WTC11 (cell line): ENCODE data around the gene KDM6B. TPM values are rescaled to one million over a fixed set of nuclear protein-coding genes. Genes with fewer than 3 reads are reported as not detected.

Source experiments
- ATAC-seq: fragments of 200-7000 bp; cut with Tn5 transposase; 2 replicates; pipeline ENCODE4 v1.10.0; 2021; ENCODE audit warnings: mild to moderate bottlenecking, moderate library complexity
- CTCF ChIA-PET: fragments of 300-600 bp; sonication (Branson Sonifier 250); formaldehyde crosslinking; loops from one replicate; lab custom pipeline; 2021; ENCODE audit warnings: antibody characterized with exemption; lab: Charles Lee
- POLR2A ChIA-PET: fragments of 350-600 bp; sonication (Branson Sonifier 250); formaldehyde crosslinking; loops from one replicate; lab custom pipeline; 2021; ENCODE audit warnings: antibody characterized with exemption; lab: Charles Lee
- DNase-seq: peaks from one replicate; pipeline ENCODE4 v3.0.0; 2021; ENCODE audit warnings: low spot score
- H3K27ac Mint-ChIP-seq: 2 replicates; pipeline ENCODE4 v1.8.0; 2021; ENCODE audit warnings: mixed read lengths
- H3K27me3 Mint-ChIP-seq: 2 replicates; pipeline ENCODE4 v1.8.0; 2021; ENCODE audit warnings: low read depth, mild to moderate bottlenecking, moderate library complexity, mixed read lengths
- H3K36me3 Mint-ChIP-seq: 2 replicates; pipeline ENCODE4 v1.8.0; 2021; ENCODE audit warnings: mixed read lengths
- H3K4me1 Mint-ChIP-seq: 2 replicates; pipeline ENCODE4 v1.8.0; 2022; ENCODE audit warnings: mixed read lengths
- H3K4me3 Mint-ChIP-seq: 2 replicates; pipeline ENCODE4 v1.8.0; 2021; ENCODE audit warnings: mild to moderate bottlenecking, moderate library complexity, mixed read lengths
- H3K9me3 Mint-ChIP-seq: 2 replicates; pipeline ENCODE4 v1.8.0; 2021; ENCODE audit warnings: mixed read lengths
- ATF3 ChIP-seq: sonication (generic); formaldehyde crosslinking; conservative IDR thresholded peaks from 2 replicates; pipeline ENCODE4 v1.8.1; 2022; ENCODE audit warnings: mild to moderate bottlenecking, missing genetic modification reagents
- CREB1 ChIP-seq: sonication (generic); formaldehyde crosslinking; IDR thresholded peaks from 2 replicates; pipeline ENCODE4 v1.8.0; 2023; ENCODE audit warnings: mild to moderate bottlenecking, missing genetic modification reagents
- E2F5 ChIP-seq: sonication (generic); formaldehyde crosslinking; IDR thresholded peaks from 2 replicates; pipeline ENCODE4 v1.8.1; 2022; ENCODE audit warnings: mild to moderate bottlenecking, moderate library complexity, missing genetic modification reagents
- ELF4 ChIP-seq: sonication (generic); formaldehyde crosslinking; IDR thresholded peaks from 2 replicates; pipeline ENCODE4 v1.8.1; 2022; ENCODE audit warnings: low read depth, mild to moderate bottlenecking, moderate library complexity, missing genetic modification reagents
- IRF1 ChIP-seq: sonication (generic); formaldehyde crosslinking; IDR thresholded peaks from 2 replicates; pipeline ENCODE4 v1.8.0; 2023; ENCODE audit warnings: missing genetic modification reagents
- MLX ChIP-seq: sonication (generic); formaldehyde crosslinking; IDR thresholded peaks from 2 replicates; pipeline ENCODE4 v1.8.1; 2023; ENCODE audit warnings: mild to moderate bottlenecking, missing genetic modification reagents, moderate library complexity
- PREB ChIP-seq: sonication (generic); formaldehyde crosslinking; IDR thresholded peaks from 2 replicates; pipeline ENCODE4 v1.8.1; 2022; ENCODE audit warnings: mild to moderate bottlenecking, missing genetic modification reagents, moderate library complexity, borderline replicate concordance
- TEAD1 ChIP-seq: sonication (generic); formaldehyde crosslinking; IDR thresholded peaks from 2 replicates; pipeline ENCODE4 v1.8.0; 2022; ENCODE audit warnings: mild to moderate bottlenecking, missing genetic modification reagents
- USF1 ChIP-seq: sonication (generic); formaldehyde crosslinking; IDR thresholded peaks from 2 replicates; pipeline ENCODE4 v1.8.0; 2022; ENCODE audit warnings: mild to moderate bottlenecking, missing genetic modification reagents
- ZBTB21 ChIP-seq: sonication (generic); formaldehyde crosslinking; IDR thresholded peaks from 2 replicates; pipeline ENCODE4 v1.8.1; 2023; ENCODE audit warnings: mild to moderate bottlenecking, missing genetic modification reagents, borderline replicate concordance
- ZBTB43 ChIP-seq: sonication (generic); formaldehyde crosslinking; IDR thresholded peaks from 2 replicates; pipeline ENCODE4 v1.8.1; 2023; ENCODE audit warnings: mild to moderate bottlenecking, missing genetic modification reagents
- ZNF232 ChIP-seq: sonication (generic); formaldehyde crosslinking; IDR thresholded peaks from 2 replicates; pipeline ENCODE4 v1.8.0; 2022; ENCODE audit warnings: mild to moderate bottlenecking, missing genetic modification reagents
- ZNF317 ChIP-seq: sonication (generic); formaldehyde crosslinking; IDR thresholded peaks from 2 replicates; pipeline ENCODE4 v1.8.1; 2023; ENCODE audit warnings: low read depth, mild to moderate bottlenecking, moderate library complexity, missing genetic modification reagents, borderline replicate concordance
- ZNF423 ChIP-seq: fragments of 250-450 bp; sonication (Bioruptor Pico); IDR thresholded peaks from 2 replicates; pipeline ENCODE4 v2.1.2; 2022; ENCODE audit warnings: mild to moderate bottlenecking, moderate library complexity
- ZNF425 ChIP-seq: fragments of 250-450 bp; sonication (Bioruptor Pico); conservative IDR thresholded peaks from 2 replicates; pipeline ENCODE4 v1.9.0; 2021; ENCODE audit warnings: mild to moderate bottlenecking
- ZNF671 ChIP-seq: fragments of 250-450 bp; sonication (Bioruptor Pico); IDR thresholded peaks from 2 replicates; pipeline ENCODE4 v1.8.0; 2021; ENCODE audit warnings: mild to moderate bottlenecking
- total RNA-seq: library from RNA; stranded (reverse); gene quantifications from 3 replicates; pipeline ENCODE4 v1.2.3, GENCODE V29; 2021

KDM6B gene
- total RNA-seq, 1 experiment from 2014 or later: 13.2 TPM

GRCh38 chr17:7846063-7846735, 12.2 kb downstream of the KDM6B start:
- ChIA-PET POLR2A (interaction anchor here (1.7 kb wide), 1 partner anchor 10 kb away, joined by 8 read pairs; no protein-coding TSS in a partner anchor), CTCF (interaction anchor here (1.1 to 7.0 kb wide), 7 partner anchors 9 to 195 kb away, joined by 3 to 66 read pairs (median 6); partner anchors contain the start of genes CYB5D1, KDM6B and NAA38)
- no peaks in the 10 kb centered on the region for H3K9me3 Mint-ChIP-seq
- H3K27me3 Mint-ChIP-seq: peaks cover 27% of the 10 kb centered on the region
- TF ChIP-seq ZNF671 (CRISPR knock-in tag): no peak
- TF ChIP-seq ZNF423 (CRISPR knock-in tag): no peak
- no peak for TF ChIP-seq ZBTB43 (CRISPR knock-in tag)
- TF ChIP-seq ATF3 (CRISPR knock-in tag): no peak
- TF ChIP-seq IRF1 (CRISPR knock-in tag): no peak
- TF ChIP-seq E2F5 (CRISPR knock-in tag): no peak
- no peak for TF ChIP-seq CREB1 (CRISPR knock-in tag)
- no peak overlapping the region for H3K27ac Mint-ChIP-seq
- H3K36me3 Mint-ChIP-seq: no peaks in the 10 kb centered on the region
- H3K4me1 Mint-ChIP-seq: peaks cover 18% of the 10 kb centered on the region
- ATAC-seq (no peak), DNase-seq (no peak)
- no peak overlapping the region for H3K4me3 Mint-ChIP-seq

- TF ChIP-seq MLX (no peak), ELF4 (no peak), ZNF425 (no peak), TEAD1 (CRISPR knock-in tag) (no peak), USF1 (CRISPR knock-in tag) (no peak), ZBTB21 (CRISPR knock-in tag) (no peak), PREB (CRISPR knock-in tag) (no peak), ZNF317 (no peak), ZNF232 (no peak)
- Mint-ChIP-seq H3K27me3 (peaks cover 27% of the 10 kb centered on the region), H3K27ac (no peak overlapping the region), H3K4me1 (peaks cover 22% of the 10 kb centered on the region), H3K36me3 (no peaks in the 10 kb centered on the region), H3K4me3 (no peak overlapping the region), H3K9me3 (no peaks in the 10 kb centered on the region)
- POLR2A ChIA-PET: no interaction called here
- no peak for ATAC-seq
- CTCF ChIA-PET: interaction anchor here (1.1 to 7.0 kb wide), 4 partner anchors 10 to 15 kb away, joined by 3 to 66 read pairs (median 6); partner anchors contain the start of genes CYB5D1, KDM6B and NAA38
- no peak for DNase-seq
These were observed 13.0 kb downstream of the KDM6B start for GRCh38 chr17:7846765-7847661.
